WTC11 (cell line): ENCODE data around the gene DDB1. TPM values are rescaled to one million over a fixed set of nuclear protein-coding genes. Genes with fewer than 3 reads are reported as not detected.
A peak's percentile ranks its signal among the peaks of the same experiment; 100 is the strongest.

Experiments used
- AR ChIP-seq: fragments of 250-450 bp; sonication (Bioruptor Pico); IDR thresholded peaks from 2 replicates; pipeline ENCODE4 v1.9.0; 2021; ENCODE audit warnings: mild to moderate bottlenecking
- ARID4B ChIP-seq: sonication (generic); formaldehyde crosslinking; IDR thresholded peaks from 2 replicates; pipeline ENCODE4 v1.8.0; 2023; ENCODE audit warnings: missing genetic modification reagents, mild to moderate bottlenecking, borderline replicate concordance
- ATF1 ChIP-seq: sonication (generic); formaldehyde crosslinking; IDR thresholded peaks from 2 replicates; pipeline ENCODE4 v1.8.1; 2023; ENCODE audit warnings: mild to moderate bottlenecking, moderate library complexity, missing genetic modification reagents
- ATF3 ChIP-seq: sonication (generic); formaldehyde crosslinking; conservative IDR thresholded peaks from 2 replicates; pipeline ENCODE4 v1.8.1; 2022; ENCODE audit warnings: mild to moderate bottlenecking, missing genetic modification reagents
- CDX4 ChIP-seq: fragments of 250-450 bp; sonication (Bioruptor Pico); IDR thresholded peaks from 2 replicates; pipeline ENCODE4 v1.9.0; 2021; ENCODE audit warnings: moderate library complexity, mild to moderate bottlenecking, inconsistent platforms, borderline replicate concordance
- ELF4 ChIP-seq: sonication (generic); formaldehyde crosslinking; IDR thresholded peaks from 2 replicates; pipeline ENCODE4 v1.8.1; 2022; ENCODE audit warnings: low read depth, mild to moderate bottlenecking, moderate library complexity, missing genetic modification reagents
- FOXP4 ChIP-seq: sonication (generic); formaldehyde crosslinking; IDR thresholded peaks from 2 replicates; pipeline ENCODE4 v1.8.0; 2022; ENCODE audit warnings: mild to moderate bottlenecking, missing genetic modification reagents
- IRF1 ChIP-seq: sonication (generic); formaldehyde crosslinking; IDR thresholded peaks from 2 replicates; pipeline ENCODE4 v1.8.0; 2023; ENCODE audit warnings: missing genetic modification reagents
- IRF2 ChIP-seq: sonication (generic); formaldehyde crosslinking; IDR thresholded peaks from 2 replicates; pipeline ENCODE4 v1.8.0; 2022; ENCODE audit warnings: low read depth, missing genetic modification reagents, borderline replicate concordance
- NFE2L1 ChIP-seq: sonication (generic); formaldehyde crosslinking; IDR thresholded peaks from 2 replicates; pipeline ENCODE4 v1.8.1; 2023; ENCODE audit warnings: missing genetic modification reagents
- NR3C1 ChIP-seq: sonication (generic); formaldehyde crosslinking; conservative IDR thresholded peaks from 2 replicates; pipeline ENCODE4 v1.8.1; 2023; ENCODE audit warnings: low read depth, mild to moderate bottlenecking, missing genetic modification reagents
- SP1 ChIP-seq: sonication (generic); formaldehyde crosslinking; conservative IDR thresholded peaks from 2 replicates; pipeline ENCODE4 v1.8.1; 2022; ENCODE audit warnings: missing genetic modification reagents
- TEAD4 ChIP-seq: sonication (generic); formaldehyde crosslinking; IDR thresholded peaks from 2 replicates; pipeline ENCODE4 v1.8.0; 2022; ENCODE audit warnings: mild to moderate bottlenecking, missing genetic modification reagents
- TP53 ChIP-seq: sonication (generic); formaldehyde crosslinking; IDR thresholded peaks from 2 replicates; pipeline ENCODE4 v1.8.1; 2023; ENCODE audit warnings: mild to moderate bottlenecking, missing genetic modification reagents
- USF2 ChIP-seq: sonication (generic); formaldehyde crosslinking; IDR thresholded peaks from 2 replicates; pipeline ENCODE4 v1.8.1; 2023; ENCODE audit warnings: mild to moderate bottlenecking, missing genetic modification reagents, moderate library complexity
- ZNF138 ChIP-seq: sonication (generic); formaldehyde crosslinking; conservative IDR thresholded peaks from 2 replicates; pipeline ENCODE4 v1.8.1; 2022; ENCODE audit warnings: mild to moderate bottlenecking, moderate library complexity, missing genetic modification reagents
- ZNF423 ChIP-seq: fragments of 250-450 bp; sonication (Bioruptor Pico); IDR thresholded peaks from 2 replicates; pipeline ENCODE4 v2.1.2; 2022; ENCODE audit warnings: mild to moderate bottlenecking, moderate library complexity
- ZNF425 ChIP-seq: fragments of 250-450 bp; sonication (Bioruptor Pico); conservative IDR thresholded peaks from 2 replicates; pipeline ENCODE4 v1.9.0; 2021; ENCODE audit warnings: mild to moderate bottlenecking
- ZNF512 ChIP-seq: sonication (generic); formaldehyde crosslinking; IDR thresholded peaks from 2 replicates; pipeline ENCODE4 v1.8.1; 2022; ENCODE audit warnings: missing genetic modification reagents, borderline replicate concordance
- total RNA-seq: library from RNA; stranded (reverse); gene quantifications from 3 replicates; pipeline ENCODE4 v1.2.3, GENCODE V29; 2021

Gene DDB1
- total RNA-seq, 1 experiment from 2014 or later: 316 TPM

GRCh38 chr11:61361741-61362541, 29.0 kb upstream of the DDB1 start, which contains the start of the genes CYB561A3 and TMEM138 (continued):
- no peak for TF ChIP-seq ZNF512
- 0 out of 2 replicates have a peak, but pooled peaks have one; percentile 35 for TF ChIP-seq NFE2L1 (CRISPR knock-in tag)
- TF ChIP-seq ZNF423: no peak
- no peak for TF ChIP-seq CDX4 (CRISPR knock-in tag)
- TF ChIP-seq ELF4 (CRISPR knock-in tag): 0 out of 2 replicates have a peak, but pooled peaks have one; percentile 62
- TF ChIP-seq NR3C1 (CRISPR knock-in tag): no peak
- no peak for TF ChIP-seq ZNF138 (CRISPR knock-in tag)
- no peak for TF ChIP-seq ATF1 (CRISPR knock-in tag)
- TF ChIP-seq ARID4B (CRISPR knock-in tag): no peak
- peak; percentile 68; the same call in 1 of the 2 replicates for TF ChIP-seq IRF1 (CRISPR knock-in tag)
- TF ChIP-seq FOXP4: peak; percentile 62; the same call in 1 of the 2 replicates
- no peak for TF ChIP-seq USF2
- TF ChIP-seq TEAD4 (CRISPR knock-in tag): no peak
- TF ChIP-seq TP53: no peak
- no peak for TF ChIP-seq AR (CRISPR knock-in tag)
- TF ChIP-seq ZNF425 (CRISPR knock-in tag): no peak
- TF ChIP-seq ATF3 (CRISPR knock-in tag): no peak
- peak; percentile 73 for TF ChIP-seq SP1
- no peak for TF ChIP-seq IRF2
